Measurements from ENCODE around the gene TMEM87A.

DNA sequence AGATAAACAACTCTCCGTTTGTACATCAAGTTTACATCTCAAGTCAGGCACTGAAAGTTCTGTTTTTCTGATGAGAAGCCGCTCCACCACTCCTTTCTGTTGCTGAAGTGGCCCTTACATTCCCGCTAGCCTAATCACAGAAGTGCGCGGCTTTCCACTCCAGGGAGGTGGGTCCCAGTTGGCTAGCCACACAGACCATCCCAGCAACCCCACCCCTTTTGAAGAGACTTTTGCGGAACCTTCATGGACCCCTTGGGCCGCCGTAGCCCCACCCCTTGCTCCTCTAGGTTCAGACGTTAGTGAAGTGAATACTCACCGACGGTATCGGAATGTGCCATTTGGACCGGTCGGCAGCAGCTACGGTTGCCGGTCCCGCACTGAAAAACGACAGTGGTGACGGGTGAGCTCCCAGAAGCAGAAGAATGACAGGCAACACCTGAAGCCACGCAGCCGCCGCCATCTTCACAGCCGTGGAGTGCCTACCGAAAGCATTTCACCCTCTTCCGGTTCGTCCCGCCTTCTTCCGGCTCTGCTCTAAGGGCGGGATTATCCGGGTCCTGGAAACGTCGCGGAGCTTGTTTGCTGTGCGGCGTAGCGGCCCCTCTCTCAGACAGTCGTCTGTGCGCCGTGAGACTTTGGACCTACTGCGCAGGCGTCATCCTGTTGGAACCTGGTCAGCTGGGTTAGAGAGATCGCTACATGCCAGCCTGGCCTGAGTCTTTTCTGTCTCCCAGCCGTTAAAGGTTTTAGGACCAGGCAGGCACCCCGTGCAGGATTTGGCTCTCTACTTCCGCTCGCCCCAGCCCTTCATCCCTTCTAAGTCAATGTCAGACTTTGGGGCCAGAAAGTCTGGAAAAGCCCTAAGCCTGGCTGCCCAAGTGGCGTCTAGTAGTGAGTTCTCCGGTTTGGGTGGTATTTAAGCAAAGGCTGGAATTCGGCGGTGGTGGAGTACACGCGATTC is at the start of gene TMEM87A, which contains the start of gene GANC:
- TF ChIP-seq, protein P1, sequence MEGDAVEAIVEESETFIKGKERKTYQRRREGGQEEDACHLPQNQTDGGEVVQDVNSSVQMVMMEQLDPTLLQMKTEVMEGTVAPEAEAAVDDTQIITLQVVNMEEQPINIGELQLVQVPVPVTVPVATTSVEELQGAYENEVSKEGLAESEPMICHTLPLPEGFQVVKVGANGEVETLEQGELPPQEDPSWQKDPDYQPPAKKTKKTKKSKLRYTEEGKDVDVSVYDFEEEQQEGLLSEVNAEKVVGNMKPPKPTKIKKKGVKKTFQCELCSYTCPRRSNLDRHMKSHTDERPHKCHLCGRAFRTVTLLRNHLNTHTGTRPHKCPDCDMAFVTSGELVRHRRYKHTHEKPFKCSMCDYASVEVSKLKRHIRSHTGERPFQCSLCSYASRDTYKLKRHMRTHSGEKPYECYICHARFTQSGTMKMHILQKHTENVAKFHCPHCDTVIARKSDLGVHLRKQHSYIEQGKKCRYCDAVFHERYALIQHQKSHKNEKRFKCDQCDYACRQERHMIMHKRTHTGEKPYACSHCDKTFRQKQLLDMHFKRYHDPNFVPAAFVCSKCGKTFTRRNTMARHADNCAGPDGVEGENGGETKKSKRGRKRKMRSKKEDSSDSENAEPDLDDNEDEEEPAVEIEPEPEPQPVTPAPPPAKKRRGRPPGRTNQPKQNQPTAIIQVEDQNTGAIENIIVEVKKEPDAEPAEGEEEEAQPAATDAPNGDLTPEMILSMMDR (IDR thresholded peaks at IDR 0.05; ENCODE audit: low read depth, low read length): no peak
- TF ChIP-seq MYC (IDR thresholded peaks at IDR 0.05; ENCODE audit: low read depth, low read length): peak; percentile 57; the same call in 1 of the 2 replicates
- TF ChIP-seq, protein P2, sequence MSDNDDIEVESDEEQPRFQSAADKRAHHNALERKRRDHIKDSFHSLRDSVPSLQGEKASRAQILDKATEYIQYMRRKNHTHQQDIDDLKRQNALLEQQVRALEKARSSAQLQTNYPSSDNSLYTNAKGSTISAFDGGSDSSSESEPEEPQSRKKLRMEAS (IDR thresholded peaks at IDR 0.05; ENCODE audit: low read depth, low read length): peak; percentile 4; the same call in 1 of the 2 replicates

All from NB4 (cell line).